Tibial nerve (tissue), 4 donors: ENCODE results near the gene GINS2.

Source experiments
- CTCF ChIP-seq, 5 experiments: fragments of 200-600 bp in 3 of 5; fragments of 450-650 bp in 2 of 5; sonication (generic) in 3 of 5; IDR thresholded peaks; one replicate each; pipeline ENCODE4 v1.5.1; 2016 to 2019; ENCODE audit warnings: antibody characterized with exemption in 5 of 5, mild to moderate bottlenecking in 3 of 5, moderate library complexity in 2 of 5
- EP300 ChIP-seq, 2 donors: sonication (generic); formaldehyde crosslinking; IDR thresholded peaks; one replicate each; pipeline ENCODE4 v1.6.1; 2017; ENCODE audit warnings: antibody characterized with exemption in 2 of 2, mild to moderate bottlenecking in 1 of 2

GRCh38 chr16:85659805-85660511 is 28.8 kb downstream of the GINS2 start:
- TF ChIP-seq CTCF (IDR thresholded peaks at IDR 0.05): peak; percentile 61 to 81 (median 72)
- TF ChIP-seq EP300 (IDR thresholded peaks at IDR 0.05): no peak
